Measurements from ENCODE around the gene DDX43.
"Not testable (repeated sequence)": the region's sequence is repeated elsewhere in the genome, so short reads cannot be mapped to it uniquely, and the experiment has no call there.

The DDX43 gene

GRCh38 chr6:73389854-73390253, 4.8 kb upstream of the DDX43 start:
- no peak for DNase-seq

GRCh38 chr6:73391675-73392074, 3.0 kb upstream of the DDX43 start:
- no peak for DNase-seq

GRCh38 chr6:73392188-73392587, 2.4 kb upstream of the DDX43 start:
- not testable (repeated sequence) for DNase-seq

GRCh38 chr6:73393278-73393677, 1.4 kb upstream of the DDX43 start:
- DNase-seq: no peak

DNA sequence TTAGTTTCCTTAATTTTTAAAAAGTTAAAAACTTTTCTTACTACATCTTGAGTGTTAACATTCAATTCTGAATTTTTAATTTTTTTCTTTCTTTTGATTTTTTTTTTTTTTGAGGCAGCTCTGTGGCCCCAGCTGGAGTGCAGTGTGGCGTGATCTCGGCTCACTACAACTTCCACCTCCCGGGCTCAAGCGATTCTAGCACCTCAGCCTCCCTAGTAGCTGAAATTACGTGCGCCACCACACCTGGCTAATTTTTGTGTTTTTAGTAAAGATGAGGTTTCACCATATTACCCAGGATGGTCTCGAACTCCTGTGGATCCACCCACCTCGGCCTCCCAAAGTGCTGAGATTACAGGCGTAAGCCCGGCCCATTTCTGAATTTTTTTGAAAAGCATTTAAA, 1.2 kb downstream of the DDX43 start:
- no peak for DNase-seq

DNA sequence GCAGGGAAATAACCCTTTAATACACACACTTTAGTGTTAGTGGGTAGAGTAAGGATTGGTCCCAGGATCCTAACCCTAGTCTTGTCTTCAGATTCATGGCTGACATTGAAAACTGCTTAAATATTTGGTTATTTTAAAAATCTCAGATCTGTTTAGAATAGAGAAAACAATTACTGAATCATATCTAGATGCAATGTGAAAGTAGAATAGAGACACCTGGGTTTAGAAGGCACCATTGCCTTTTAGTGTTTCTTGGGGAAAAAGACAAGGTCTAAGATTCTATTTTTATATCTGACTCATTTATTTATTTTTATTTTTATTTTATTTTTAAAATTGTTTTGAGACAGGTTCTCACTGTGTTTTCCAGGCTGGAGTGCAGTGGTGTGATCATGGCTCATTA, 6.0 kb downstream of the DDX43 start:
- DNase-seq: no peak

GRCh38 chr6:73409395-73409794, 14.8 kb downstream of the DDX43 start:
- DNase-seq: no peak

GRCh38 chr6:73413102-73413501, 18.5 kb downstream of the DDX43 start:
- DNase-seq: no peak

DNA sequence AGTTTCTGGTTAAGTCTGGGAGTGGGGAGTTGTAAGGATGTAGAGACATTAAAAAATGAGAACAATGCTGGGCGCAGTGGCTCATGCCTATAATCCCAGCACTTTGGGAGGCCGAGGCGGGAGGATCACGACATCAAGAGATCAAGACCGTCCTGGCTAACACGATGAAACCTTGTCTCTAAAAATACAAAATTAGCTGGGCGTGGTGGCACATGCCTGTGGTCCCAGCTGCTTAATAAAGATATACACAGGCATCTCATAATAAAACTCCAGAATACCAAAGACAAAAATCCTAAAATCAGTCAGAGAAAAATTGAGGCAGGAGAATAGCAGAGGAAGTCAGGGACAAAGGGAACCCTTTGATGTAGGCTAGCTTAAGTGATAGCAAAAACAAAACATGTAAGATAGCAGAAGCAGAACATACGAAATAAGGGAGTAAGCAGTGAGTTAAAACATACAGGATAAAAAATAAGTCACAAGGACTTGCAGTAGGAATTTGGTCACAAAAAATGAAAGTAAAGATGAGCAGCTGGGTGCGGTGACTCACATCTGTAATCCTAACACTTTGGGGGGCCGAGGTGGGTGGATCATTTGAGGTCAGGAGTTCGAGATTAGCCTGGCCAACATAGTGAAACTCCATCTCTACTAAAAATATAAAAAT, 23.6 kb downstream of the DDX43 start:
- no peak for DNase-seq

DNA sequence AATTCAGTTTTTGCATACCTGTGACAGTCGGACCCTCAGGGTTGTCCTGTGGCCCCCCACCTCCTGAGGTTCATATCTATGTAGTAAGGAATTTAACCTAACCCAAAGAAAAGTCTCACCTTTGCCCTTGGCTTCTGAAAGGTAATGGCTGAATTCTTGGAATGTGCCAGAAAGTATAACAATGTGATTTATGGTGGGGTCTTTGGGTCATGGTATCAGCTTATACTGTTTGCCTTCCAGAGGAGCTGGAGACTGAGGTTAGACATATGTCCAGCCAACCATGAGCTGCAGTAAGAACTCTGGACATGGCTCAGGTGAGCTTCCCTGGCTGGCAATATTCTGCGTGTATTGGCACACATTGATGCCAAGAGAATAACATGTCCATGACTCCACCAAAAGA, 26.9 kb downstream of the DDX43 start:
- DNase-seq: no peak

DNA sequence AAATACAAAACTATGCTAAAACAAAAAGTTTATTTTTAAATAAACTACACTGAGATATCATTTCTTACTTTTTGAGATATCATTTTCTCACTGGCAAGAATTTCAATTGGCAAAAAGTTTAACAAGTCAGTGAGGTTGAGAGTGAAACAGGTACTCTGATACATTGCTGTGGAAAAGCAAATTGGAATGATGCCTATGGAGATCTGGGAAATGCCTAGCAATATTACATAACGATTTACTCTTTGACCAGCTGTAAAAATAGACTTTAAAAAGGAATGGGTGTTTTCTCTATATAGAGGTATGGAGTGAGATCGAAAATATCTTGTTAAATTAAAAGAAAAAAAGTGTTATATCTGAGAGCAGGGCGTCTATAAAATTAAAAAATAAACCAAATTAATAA, 40.6 kb downstream of the DDX43 start:
- DNase-seq: no peak

GRCh38 chr6:73443555-73443954, 48.9 kb downstream of the DDX43 start:
- no peak for DNase-seq

GRCh38 chr6:73451223-73452106, 56.8 kb downstream of the DDX43 start:
- no peak for DNase-seq

GRCh38 chr6:73452107-73452461, 57.5 kb downstream of the DDX43 start, which contains the start of gene CGAS:
Gene CGAS (minus strand): TSS chr6:73452297. CDS start chr6:73452181, 116 bp downstream.
- no peak for DNase-seq

DNA sequence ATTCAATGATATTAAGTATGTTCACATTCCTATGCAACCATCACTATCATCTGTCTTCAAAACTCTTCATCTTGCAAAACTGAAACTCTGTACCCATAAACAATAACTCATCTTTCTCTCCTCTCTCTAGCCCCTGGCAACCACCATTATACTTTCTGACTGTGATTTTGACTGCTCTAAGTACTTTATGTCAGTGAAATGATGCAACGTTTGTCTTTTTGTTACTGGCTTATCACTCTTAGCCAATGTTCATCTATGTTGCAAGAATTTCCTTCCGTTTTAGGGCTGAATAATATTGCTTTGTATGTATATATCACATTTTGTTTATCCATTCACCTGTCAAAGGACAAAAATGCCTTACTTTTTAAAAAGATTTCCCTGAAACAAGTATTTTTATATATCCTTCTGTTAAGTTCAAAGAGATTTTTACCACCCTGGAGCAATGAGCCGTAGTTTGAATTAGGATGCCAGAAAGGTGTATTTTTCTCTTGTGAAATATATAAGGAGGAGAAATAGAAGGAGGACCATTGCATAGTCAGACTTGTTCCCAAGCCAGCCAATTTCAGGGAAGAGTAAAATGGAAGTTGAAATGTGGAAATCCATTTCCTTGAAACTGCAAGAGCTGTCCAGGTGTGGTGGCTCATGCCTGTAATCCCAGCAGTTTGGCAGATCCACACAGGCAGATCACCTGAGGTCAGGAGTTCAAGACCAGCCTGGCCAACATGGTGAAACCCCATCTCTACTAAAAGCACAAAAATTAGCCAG, 61.4 kb downstream of the DDX43 start:
- no peak for DNase-seq

GRCh38 chr6:73459474-73459873, 64.8 kb downstream of the DDX43 start:
- not testable (repeated sequence) for DNase-seq

DNA sequence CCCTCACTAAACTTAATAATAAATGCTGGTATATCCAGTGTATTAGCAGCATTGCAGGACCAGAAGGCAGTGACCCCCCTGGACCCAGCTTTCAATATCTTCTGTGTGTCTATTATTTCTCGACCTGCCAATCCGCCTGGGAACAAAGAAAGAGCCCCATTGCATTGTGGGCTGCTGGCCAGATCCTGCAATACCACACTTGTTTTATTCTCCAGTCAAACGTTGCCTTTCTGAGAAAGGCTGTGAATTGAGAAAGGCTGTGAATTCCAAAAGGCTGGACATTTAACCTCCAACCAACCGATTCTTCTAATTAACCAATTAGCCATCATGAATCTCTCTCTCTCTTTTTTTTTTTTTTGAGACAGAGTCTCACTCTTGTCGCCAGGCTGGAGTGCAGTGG, 65.4 kb downstream of the DDX43 start:
- no peak for DNase-seq

DNA sequence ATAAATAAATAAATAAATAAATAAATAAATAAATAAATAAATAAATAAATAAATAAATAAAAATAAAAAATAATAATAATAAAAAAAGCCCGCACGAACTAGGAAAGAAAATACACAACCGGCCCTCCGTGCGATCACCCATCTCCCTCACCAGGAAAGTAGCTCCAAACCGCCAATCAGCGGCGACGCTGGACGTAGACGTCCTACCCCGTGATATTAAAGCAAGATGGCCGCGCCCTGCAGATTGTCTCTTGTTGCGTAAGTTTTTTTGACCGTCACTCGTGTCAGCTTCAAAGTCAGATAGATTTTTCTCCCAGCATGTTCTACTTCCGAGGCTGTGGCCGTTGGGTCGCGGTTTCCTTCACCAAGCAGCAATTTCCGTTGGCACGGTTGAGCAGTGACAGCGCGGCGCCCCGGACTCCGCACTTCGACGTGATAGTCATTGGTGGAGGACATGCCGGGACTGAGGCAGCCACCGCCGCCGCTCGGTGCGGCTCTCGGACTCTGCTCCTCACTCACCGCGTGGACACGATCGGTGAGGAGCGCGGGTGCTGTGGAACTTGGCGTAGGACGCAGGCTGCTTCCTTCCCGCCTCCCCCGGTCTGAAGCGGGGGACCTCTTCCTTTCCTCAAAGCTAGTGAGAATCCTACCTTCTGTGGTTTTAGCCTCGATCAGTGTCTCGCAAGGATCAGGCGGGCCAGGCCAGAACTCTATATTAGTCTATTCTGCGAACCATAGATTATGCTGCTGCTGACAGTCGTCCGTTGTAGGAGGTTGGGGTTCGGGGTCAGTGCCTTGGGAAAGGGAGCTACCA, 67.1 kb downstream of the DDX43 start, which contains the start of gene MTO1:
Gene MTO1, plus strand, starts transcription at position 201 of the 814 bp plus-strand sequence. Its CDS starts 118 bp downstream, at position 319.
- peak; percentile 51 for DNase-seq
